Mesothelial cell of epicardium (in vitro differentiated cells): ENCODE results near the gene SYNDIG1. TPM values are rescaled to one million over a fixed set of nuclear protein-coding genes. Genes with fewer than 3 reads are reported as not detected.
"Not testable (repeated sequence)": the region's sequence is repeated elsewhere in the genome, so short reads cannot be mapped to it uniquely, and the experiment has no call there.

Experiments used
- DNase-seq, 2 experiments: peaks; one replicate each; pipeline ENCODE4 v3.0.0; 2021; ENCODE audit warnings: low spot score in 2 of 2; ENCODE audit not compliant: unreplicated experiment in 2 of 2
- H3K27ac Mint-ChIP-seq: 2 replicates; pipeline ENCODE4 v1.8.0; 2021; ENCODE audit warnings: mixed read lengths
- H3K27me3 Mint-ChIP-seq: 2 replicates; pipeline ENCODE4 v1.8.0; 2021; ENCODE audit warnings: low read depth, mixed read lengths
- H3K36me3 Mint-ChIP-seq: 2 replicates; pipeline ENCODE4 v1.8.0; 2021; ENCODE audit warnings: mixed read lengths
- H3K4me1 Mint-ChIP-seq: 2 replicates; pipeline ENCODE4 v1.8.0; 2021; ENCODE audit warnings: mixed read lengths
- H3K4me3 Mint-ChIP-seq: 2 replicates; pipeline ENCODE4 v1.8.0; 2021; ENCODE audit warnings: mild to moderate bottlenecking, moderate library complexity, mixed read lengths
- H3K9me3 Mint-ChIP-seq: 2 replicates; pipeline ENCODE4 v1.8.0; 2021; ENCODE audit warnings: mixed read lengths
- total RNA-seq: library from RNA; stranded (reverse); gene quantifications from 3 replicates; pipeline ENCODE4 v1.2.1, GENCODE V29; 2021
- TF ChIP-seq, protein P1 (sequence below): fragments of 200-600 bp; sonication (generic); IDR thresholded peaks from one replicate; pipeline ENCODE4 v1.5.0; 2021; ENCODE audit warnings: antibody characterized with exemption; ENCODE audit not compliant: unreplicated experiment

The SYNDIG1 gene
- total RNA-seq, 1 donor from 2014 or later: 0.80 TPM

GRCh38 chr20:24619212-24619611, 149.8 kb downstream of the SYNDIG1 start:
- DNase-seq: no peak
- TF ChIP-seq, protein P1, sequence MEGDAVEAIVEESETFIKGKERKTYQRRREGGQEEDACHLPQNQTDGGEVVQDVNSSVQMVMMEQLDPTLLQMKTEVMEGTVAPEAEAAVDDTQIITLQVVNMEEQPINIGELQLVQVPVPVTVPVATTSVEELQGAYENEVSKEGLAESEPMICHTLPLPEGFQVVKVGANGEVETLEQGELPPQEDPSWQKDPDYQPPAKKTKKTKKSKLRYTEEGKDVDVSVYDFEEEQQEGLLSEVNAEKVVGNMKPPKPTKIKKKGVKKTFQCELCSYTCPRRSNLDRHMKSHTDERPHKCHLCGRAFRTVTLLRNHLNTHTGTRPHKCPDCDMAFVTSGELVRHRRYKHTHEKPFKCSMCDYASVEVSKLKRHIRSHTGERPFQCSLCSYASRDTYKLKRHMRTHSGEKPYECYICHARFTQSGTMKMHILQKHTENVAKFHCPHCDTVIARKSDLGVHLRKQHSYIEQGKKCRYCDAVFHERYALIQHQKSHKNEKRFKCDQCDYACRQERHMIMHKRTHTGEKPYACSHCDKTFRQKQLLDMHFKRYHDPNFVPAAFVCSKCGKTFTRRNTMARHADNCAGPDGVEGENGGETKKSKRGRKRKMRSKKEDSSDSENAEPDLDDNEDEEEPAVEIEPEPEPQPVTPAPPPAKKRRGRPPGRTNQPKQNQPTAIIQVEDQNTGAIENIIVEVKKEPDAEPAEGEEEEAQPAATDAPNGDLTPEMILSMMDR: no peak
- peaks cover under 1% of the 10 kb centered on the region for H3K9me3 Mint-ChIP-seq
- peaks cover 1% of the 10 kb centered on the region for H3K27me3 Mint-ChIP-seq
- no peaks in the 10 kb centered on the region for H3K4me1 Mint-ChIP-seq
- H3K27ac Mint-ChIP-seq: no peak overlapping the region
- no peak overlapping the region for H3K4me3 Mint-ChIP-seq
- no peaks in the 10 kb centered on the region for H3K36me3 Mint-ChIP-seq

DNA sequence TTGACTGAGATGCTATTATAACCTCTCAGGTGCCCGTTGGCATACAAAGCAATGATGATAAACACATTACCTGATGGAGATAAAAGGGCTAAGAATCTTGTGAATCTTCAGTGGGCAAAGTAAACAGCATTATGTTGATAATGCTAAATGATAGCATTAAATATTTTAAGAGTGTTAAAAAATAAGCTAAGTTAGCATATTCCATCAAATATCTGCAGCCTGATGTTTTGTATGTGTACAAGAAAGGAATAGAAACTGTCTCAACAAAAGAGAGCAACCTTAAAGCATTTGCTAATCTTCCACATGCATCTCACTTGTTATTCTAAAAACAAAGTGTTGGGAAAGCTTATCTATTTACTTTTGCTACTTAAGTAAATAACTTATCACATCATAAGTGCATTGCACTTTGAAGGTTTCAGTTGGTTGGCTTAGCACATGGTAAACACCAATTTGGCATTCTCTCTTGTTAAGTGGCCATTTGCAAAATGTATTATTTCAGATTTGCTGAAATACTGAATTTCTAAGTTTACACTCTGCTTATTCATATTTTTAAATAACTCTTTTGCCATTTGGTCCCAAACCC, 151.6 kb downstream of the SYNDIG1 start:
- Mint-ChIP-seq H3K27me3 (peaks cover 1% of the 10 kb centered on the region), H3K9me3 (peaks cover 10% of the 10 kb centered on the region), H3K4me3 (no peak overlapping the region), H3K4me1 (no peaks in the 10 kb centered on the region), H3K27ac (no peak overlapping the region), H3K36me3 (no peaks in the 10 kb centered on the region)
- TF ChIP-seq, protein P1: no peak
- no peak for DNase-seq

- H3K4me1 Mint-ChIP-seq: peaks cover 3% of the 10 kb centered on the region
- TF ChIP-seq, protein P1: no peak
- H3K9me3 Mint-ChIP-seq: peaks cover 10% of the 10 kb centered on the region
- DNase-seq: no peak
- H3K27ac Mint-ChIP-seq: no peak overlapping the region
- H3K27me3 Mint-ChIP-seq: no peaks in the 10 kb centered on the region
- no peak overlapping the region for H3K4me3 Mint-ChIP-seq
- H3K36me3 Mint-ChIP-seq: no peaks in the 10 kb centered on the region
Measured at GRCh38 chr20:24622856-24623255, 153.4 kb downstream of the SYNDIG1 start.

GRCh38 chr20:24626141-24626540, 156.7 kb downstream of the SYNDIG1 start:
- H3K4me3 Mint-ChIP-seq, H3K27ac Mint-ChIP-seq, H3K36me3 Mint-ChIP-seq, H3K27me3 Mint-ChIP-seq, DNase-seq: not testable (repeated sequence)
- Mint-ChIP-seq H3K4me1 (peaks cover 22% of the 10 kb centered on the region), H3K9me3 (peaks cover 10% of the 10 kb centered on the region)

DNA sequence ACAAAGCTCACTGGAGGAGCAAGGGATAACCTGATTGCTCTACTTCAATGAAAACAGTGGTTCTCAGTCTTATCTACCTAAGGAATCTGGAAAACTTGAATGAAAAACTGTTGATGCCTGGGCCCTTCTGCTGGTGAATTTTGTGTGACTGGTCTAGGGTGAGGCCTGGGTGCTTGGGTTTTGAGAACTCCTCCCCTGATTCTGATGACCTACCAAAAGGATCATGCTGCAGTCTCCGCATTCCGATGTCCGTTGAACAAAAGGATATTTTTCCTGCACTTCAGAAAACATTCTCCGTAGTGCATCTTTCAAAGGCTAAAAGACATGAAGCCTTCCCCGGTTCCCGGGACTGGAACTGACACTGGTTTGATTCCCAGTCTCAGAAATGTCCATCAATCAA, 157.9 kb downstream of the SYNDIG1 start:
- Mint-ChIP-seq H3K27me3 (no peaks in the 10 kb centered on the region), H3K9me3 (peaks cover 10% of the 10 kb centered on the region), H3K36me3 (no peaks in the 10 kb centered on the region), H3K27ac (no peak overlapping the region), H3K4me1 (peaks cover 25% of the 10 kb centered on the region), H3K4me3 (no peak overlapping the region)
- no peak for DNase-seq
- TF ChIP-seq, protein P1: no peak

- Mint-ChIP-seq H3K27me3 (no peaks in the 10 kb centered on the region), H3K9me3 (peaks cover 10% of the 10 kb centered on the region), H3K36me3 (no peaks in the 10 kb centered on the region), H3K27ac (no peak overlapping the region), H3K4me3 (no peak overlapping the region), H3K4me1 (peaks cover 26% of the 10 kb centered on the region)
- TF ChIP-seq, protein P1: no peak
- no peak for DNase-seq
Measured at GRCh38 chr20:24627926-24628325, 158.5 kb downstream of the SYNDIG1 start.
